SK-N-SH (cell line): ENCODE data around the gene ALKBH8. TPM values are rescaled to one million over a fixed set of nuclear protein-coding genes. Genes with fewer than 3 reads are reported as not detected.
A peak's percentile ranks its signal among the peaks of the same experiment; 100 is the strongest.

Source experiments
- CTCF ChIA-PET: fragments of 300-600, 350-600 bp; formaldehyde crosslinking; extraction: SDS; loops from one replicate; lab custom pipeline; 2021; lab: Yijun Ruan, JAX
- POLR2A ChIA-PET: fragments of 350-600 bp; sonication (Branson Sonifier 250); formaldehyde crosslinking; extraction: SDS; loops from one replicate; lab custom pipeline; 2020; ENCODE audit warnings: antibody characterized with exemption, inconsistent platforms; lab: Yijun Ruan, JAX
- DNase-seq: peaks from one replicate; pipeline ENCODE4 v3.0.0; 2012
- H2AFZ ChIP-seq: fragments of 200-600 bp; sonication (generic); 2 replicates; pipeline ENCODE4 v1.8.1; 2016; ENCODE audit warnings: antibody characterized with exemption, mild to moderate bottlenecking, low read depth
- H3F3A ChIP-seq: fragments of 200-600 bp; sonication (generic); replicated peaks from 2 replicates; pipeline ENCODE3; 2016; ENCODE audit warnings: antibody characterized with exemption, mild to moderate bottlenecking; ENCODE audit not compliant: insufficient read depth
- H3K27ac ChIP-seq, 2 experiments: fragments of 200-500 bp in 1 of 2; fragments of 200-600 bp in 1 of 2; sonication (Bioruptor generic) in 1 of 2; sonication (generic), shearing (Covaris generic) in 1 of 2; 2 replicates each; pipeline versions ENCODE4 v1.5.1 to v1.6.1; 2014 to 2016; ENCODE audit warnings: low read depth in 2 of 2, inconsistent platforms in 1 of 2, low read length in 1 of 2, mild to moderate bottlenecking in 1 of 2, mixed read lengths in 1 of 2
- H3K27me3 ChIP-seq: fragments of 200-600 bp; sonication (generic), shearing (Covaris generic); 2 replicates; pipeline ENCODE4 v1.6.1; 2016; ENCODE audit warnings: mixed run types; ENCODE audit not compliant: insufficient read depth
- H3K36me3 ChIP-seq, 2 experiments: fragments of 200-500 bp in 1 of 2; fragments of 200-600 bp in 1 of 2; sonication (Bioruptor generic) in 1 of 2; sonication (generic) in 1 of 2; replicated peaks in 1 of 2; 2 replicates each; pipeline versions ENCODE3 to v1.5.1; 2014 to 2016; ENCODE audit warnings: low read length in 1 of 2, mild to moderate bottlenecking in 1 of 2; ENCODE audit not compliant: insufficient read depth in 2 of 2, control insufficient read depth in 1 of 2
- H3K4me1 ChIP-seq, 2 experiments: fragments of 200-500 bp in 1 of 2; fragments of 200-600 bp in 1 of 2; sonication (Bioruptor generic) in 1 of 2; sonication (generic), shearing (Covaris generic) in 1 of 2; 2 replicates each; pipeline versions ENCODE4 v1.5.1 to v1.6.1; 2014 to 2016; ENCODE audit warnings: low read depth in 1 of 2, low read length in 1 of 2, mixed run types in 1 of 2; ENCODE audit not compliant: insufficient read depth in 2 of 2, control insufficient read depth in 1 of 2
- H3K4me2 ChIP-seq: fragments of 200-600 bp; sonication (generic), shearing (Covaris generic); 2 replicates; pipeline ENCODE4 v1.6.1; 2017; ENCODE audit warnings: mixed run types
- H3K4me3 ChIP-seq, 2 experiments: fragments of 200-500 bp in 1 of 2; fragments of 200-600 bp in 1 of 2; sonication (Bioruptor generic) in 1 of 2; sonication (generic), shearing (Covaris generic) in 1 of 2; 2 replicates each; pipeline versions ENCODE4 v1.5.1 to v1.8.1; 2014 to 2016; ENCODE audit warnings: low read depth in 2 of 2, inconsistent platforms in 1 of 2, low read length in 1 of 2, mild to moderate bottlenecking in 1 of 2, mixed read lengths in 1 of 2, moderate library complexity in 1 of 2
- H3K79me2 ChIP-seq: fragments of 200-600 bp; sonication (generic); 2 replicates; pipeline ENCODE4 v1.8.1; 2017; ENCODE audit warnings: mild to moderate bottlenecking; ENCODE audit not compliant: insufficient read depth
- H3K9ac ChIP-seq: fragments of 200-600 bp; sonication (generic); 2 replicates; pipeline ENCODE4 v1.6.1; 2017; ENCODE audit warnings: mixed run types
- H3K9me2 ChIP-seq: fragments of 200-600 bp; sonication (generic); 2 replicates; pipeline ENCODE4 v1.6.1; 2017; ENCODE audit warnings: mixed run types
- H3K9me3 ChIP-seq: fragments of 200-600 bp; sonication (generic); 2 replicates; pipeline ENCODE4 v1.6.1; 2017; ENCODE audit warnings: mixed run types, mild to moderate bottlenecking, moderate library complexity
- H4K20me1 ChIP-seq: fragments of 200-600 bp; sonication (generic); 2 replicates; pipeline ENCODE4 v1.6.1; 2017; ENCODE audit warnings: mild to moderate bottlenecking, mixed run types; ENCODE audit not compliant: insufficient read depth
- CTCF ChIP-seq: fragments of 200-600 bp; sonication (generic); IDR thresholded peaks from 2 replicates; pipeline ENCODE4 v1.6.1; 2017; ENCODE audit warnings: antibody characterized with exemption, mild to moderate bottlenecking, moderate library complexity
- GATA2 ChIP-seq: sonication (generic); formaldehyde crosslinking; IDR thresholded peaks from 2 replicates; pipeline ENCODE4 v1.5.0; 2020; ENCODE audit warnings: mild to moderate bottlenecking, missing genetic modification reagents
- IRF3 ChIP-seq: fragments of 150-350 bp; IDR thresholded peaks from 2 replicates; pipeline ENCODE4 v1.6.1; 2016; ENCODE audit warnings: mild to moderate bottlenecking, low read depth, low read length
- RAD21 ChIP-seq: IDR thresholded peaks from 2 replicates; pipeline ENCODE4 v1.6.1; 2012; ENCODE audit warnings: mild to moderate bottlenecking, low read length
- REST ChIP-seq: IDR thresholded peaks from 2 replicates; pipeline ENCODE4 v1.6.1; 2012; ENCODE audit warnings: mild to moderate bottlenecking, low read depth, low read length, moderate library complexity
- RFX5 ChIP-seq: IDR thresholded peaks from 2 replicates; pipeline ENCODE4 v1.6.1; 2012; ENCODE audit warnings: mild to moderate bottlenecking, improper control_type of control experiment, low read length
- RXRA ChIP-seq: IDR thresholded peaks from 2 replicates; pipeline ENCODE4 v1.4.0; 2012; ENCODE audit warnings: low read depth, mild to moderate bottlenecking, borderline replicate concordance
- TAF1 ChIP-seq: IDR thresholded peaks from 2 replicates; pipeline ENCODE4 v1.6.1; 2012; ENCODE audit warnings: low read depth, mild to moderate bottlenecking, low read length, moderate library complexity, borderline replicate concordance
- USF2 ChIP-seq: fragments of 150-350 bp; IDR thresholded peaks from 2 replicates; pipeline ENCODE4 v1.6.1; 2017; ENCODE audit warnings: antibody characterized with exemption, low read length, low read depth, borderline replicate concordance
- whole genome bisulfite sequencing: methylation state at CpG from one replicate; pipeline ENCODE4 v1.1.6; 2017; ENCODE audit warnings: low lambda C conversion rate; 5-methylcytosine and 5-hydroxymethylcytosine counted together
- polyA plus RNA-seq, 3 experiments: library from polyadenylated mRNA; depleted of rRNA; stranded (reverse); fragments of >200 nt; gene quantifications; 2 replicates each; pipeline ENCODE4 v1.2.3, GENCODE V29; 2012

Gene ALKBH8
- polyA plus RNA-seq, 1 of the 3 experiments (the other 2 are of a cell fraction): 2.4 TPM

- TF ChIP-seq REST (no peak), GATA2 (no peak), USF2 (no peak), RFX5 (no peak), TAF1 (no peak), RXRA (no peak)
- TF ChIP-seq, all 33 proteins: peak for 0
These were observed 40.6 kb upstream of the ALKBH8 start (continued) for GRCh38 chr11:107606141-107606540.

- ChIA-PET CTCF (interaction anchor here (1.7 to 2.3 kb wide), 3 partner anchors 9 to 42 kb away, joined by 5 to 7 read pairs (median 6); no protein-coding TSS in a partner anchor), POLR2A (no interaction called here)
- Histone ChIP-seq H3K9ac (no peak overlapping the region), H3K4me1 (no peaks in the 10 kb centered on the region), H3K9me2 (no peaks in the 10 kb centered on the region), H2AFZ (no peak overlapping the region), H3K36me3 (no peaks in the 10 kb centered on the region), H4K20me1 (no peaks in the 10 kb centered on the region), H3K4me3 (no peak overlapping the region), H3K79me2 (no peaks in the 10 kb centered on the region), H3F3A (no peaks in the 10 kb centered on the region), H3K27me3 (peaks cover 32% of the 10 kb centered on the region; the same call in 1 of the 2 replicates), H3K9me3 (no peaks in the 10 kb centered on the region), H3K4me2 (no peak overlapping the region), H3K27ac (no peak overlapping the region)
- no peak for DNase-seq
- TF ChIP-seq RAD21: peak; percentile 12; the same call in 1 of the 2 replicates
- TF ChIP-seq IRF3: no peak
- peak; percentile 22 for TF ChIP-seq CTCF
- WGBS: 67% methylated on average over 9 of the region's 9 CpGs
These were observed 39.8 kb upstream of the ALKBH8 start for GRCh38 chr11:107605061-107606006.
